T-helper 1 cell treated with Interleukin-12 subunit alpha and Interleukin-12 subunit beta and Interleukin-4 antibody, amounts not matched to agents 30 μg/mL and 1 μg/mL, for 36 hours (primary cell): ENCODE results near the gene SORBS2.
"Not testable (repeated sequence)": the region's sequence is repeated elsewhere in the genome, so short reads cannot be mapped to it uniquely, and the experiment has no call there.

ENCODE experiments used
- H3K27ac Mint-ChIP-seq: one replicate; pipeline ENCODE4 v1.8.0; 2021; ENCODE audit warnings: mild to moderate bottlenecking, mixed read lengths
- H3K27me3 Mint-ChIP-seq: one replicate; pipeline ENCODE4 v1.8.0; 2021; ENCODE audit warnings: low read depth, mixed read lengths
- H3K36me3 Mint-ChIP-seq: one replicate; pipeline ENCODE4 v1.8.0; 2021; ENCODE audit warnings: low read depth, mixed read lengths
- H3K4me1 Mint-ChIP-seq: one replicate; pipeline ENCODE4 v1.8.0; 2021; ENCODE audit warnings: low read depth, mixed read lengths
- H3K4me3 Mint-ChIP-seq: one replicate; pipeline ENCODE4 v1.8.0; 2021; ENCODE audit warnings: mild to moderate bottlenecking, moderate library complexity, mixed read lengths
- H3K9me3 Mint-ChIP-seq: one replicate; pipeline ENCODE4 v1.8.0; 2021; ENCODE audit warnings: mixed read lengths

Gene SORBS2, protein sequence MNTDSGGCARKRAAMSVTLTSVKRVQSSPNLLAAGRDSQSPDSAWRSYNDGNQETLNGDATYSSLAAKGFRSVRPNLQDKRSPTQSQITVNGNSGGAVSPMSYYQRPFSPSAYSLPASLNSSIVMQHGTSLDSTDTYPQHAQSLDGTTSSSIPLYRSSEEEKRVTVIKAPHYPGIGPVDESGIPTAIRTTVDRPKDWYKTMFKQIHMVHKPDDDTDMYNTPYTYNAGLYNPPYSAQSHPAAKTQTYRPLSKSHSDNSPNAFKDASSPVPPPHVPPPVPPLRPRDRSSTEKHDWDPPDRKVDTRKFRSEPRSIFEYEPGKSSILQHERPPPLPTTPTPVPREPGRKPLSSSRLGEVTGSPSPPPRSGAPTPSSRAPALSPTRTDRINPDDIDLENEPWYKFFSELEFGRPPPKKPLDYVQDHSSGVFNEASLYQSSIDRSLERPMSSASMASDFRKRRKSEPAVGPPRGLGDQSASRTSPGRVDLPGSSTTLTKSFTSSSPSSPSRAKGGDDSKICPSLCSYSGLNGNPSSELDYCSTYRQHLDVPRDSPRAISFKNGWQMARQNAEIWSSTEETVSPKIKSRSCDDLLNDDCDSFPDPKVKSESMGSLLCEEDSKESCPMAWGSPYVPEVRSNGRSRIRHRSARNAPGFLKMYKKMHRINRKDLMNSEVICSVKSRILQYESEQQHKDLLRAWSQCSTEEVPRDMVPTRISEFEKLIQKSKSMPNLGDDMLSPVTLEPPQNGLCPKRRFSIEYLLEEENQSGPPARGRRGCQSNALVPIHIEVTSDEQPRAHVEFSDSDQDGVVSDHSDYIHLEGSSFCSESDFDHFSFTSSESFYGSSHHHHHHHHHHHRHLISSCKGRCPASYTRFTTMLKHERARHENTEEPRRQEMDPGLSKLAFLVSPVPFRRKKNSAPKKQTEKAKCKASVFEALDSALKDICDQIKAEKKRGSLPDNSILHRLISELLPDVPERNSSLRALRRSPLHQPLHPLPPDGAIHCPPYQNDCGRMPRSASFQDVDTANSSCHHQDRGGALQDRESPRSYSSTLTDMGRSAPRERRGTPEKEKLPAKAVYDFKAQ (N-terminal part only)

GRCh38 chr4:185811509-185812364 is at the start of gene SORBS2:
TSS of gene SORBS2 (minus strand) at chr4:185812194. CDS start at chr4:185690571, 121,623 bp downstream.
- no peaks in the 10 kb centered on the region for H3K9me3 Mint-ChIP-seq
- no peak within 1 kb of the TSS for H3K4me3 Mint-ChIP-seq
- no peak within 1 kb of the TSS for H3K27ac Mint-ChIP-seq

GRCh38 chr4:185859111-185859510 is 47.1 kb upstream of the SORBS2 start:
- peaks cover 8% of the 10 kb centered on the region for H3K9me3 Mint-ChIP-seq
- H3K27me3 Mint-ChIP-seq: no peaks in the 10 kb centered on the region
- H3K27ac Mint-ChIP-seq: no peak overlapping the region
- no peak overlapping the region for H3K4me3 Mint-ChIP-seq
- no peaks in the 10 kb centered on the region for H3K36me3 Mint-ChIP-seq
- H3K4me1 Mint-ChIP-seq: no peaks in the 10 kb centered on the region

More at GRCh38 chr4:185811509-185812364, at the start of gene SORBS2:
- H3K36me3 Mint-ChIP-seq: no peaks in the 10 kb centered on the region
- no peaks in the 10 kb centered on the region for H3K27me3 Mint-ChIP-seq
- H3K4me1 Mint-ChIP-seq: peaks cover 1% of the 10 kb centered on the region

DNA sequence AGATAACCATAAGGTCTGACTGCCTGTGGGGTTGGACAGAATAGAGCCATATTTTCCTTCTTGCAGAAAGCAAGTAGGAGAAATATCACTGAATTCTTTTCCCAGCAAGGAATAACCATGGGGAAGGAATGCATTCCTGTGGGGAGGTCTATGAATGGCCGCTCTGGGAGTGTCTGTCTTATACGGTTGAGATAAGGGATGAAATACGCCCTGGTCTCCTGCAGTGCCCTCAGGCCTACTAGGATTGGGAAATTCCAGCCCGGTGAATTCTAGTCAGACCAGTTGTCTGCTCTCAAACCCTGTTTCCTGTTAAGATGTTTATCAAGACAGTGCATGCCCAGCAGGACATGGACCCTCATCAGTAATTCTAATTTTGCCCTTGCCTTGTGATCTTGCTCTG is 45.6 kb upstream of the SORBS2 start:
- not testable (repeated sequence) for H3K36me3 Mint-ChIP-seq, H3K27me3 Mint-ChIP-seq, H3K4me3 Mint-ChIP-seq, H3K9me3 Mint-ChIP-seq, H3K4me1 Mint-ChIP-seq, H3K27ac Mint-ChIP-seq

- H3K4me1 Mint-ChIP-seq: no peaks in the 10 kb centered on the region
- no peaks in the 10 kb centered on the region for H3K36me3 Mint-ChIP-seq
- H3K4me3 Mint-ChIP-seq: no peak overlapping the region
- H3K27ac Mint-ChIP-seq: no peak overlapping the region
- H3K27me3 Mint-ChIP-seq: no peaks in the 10 kb centered on the region
- peaks cover 8% of the 10 kb centered on the region for H3K9me3 Mint-ChIP-seq
Observed at GRCh38 chr4:185853841-185854240, 41.8 kb upstream of the SORBS2 start.

DNA sequence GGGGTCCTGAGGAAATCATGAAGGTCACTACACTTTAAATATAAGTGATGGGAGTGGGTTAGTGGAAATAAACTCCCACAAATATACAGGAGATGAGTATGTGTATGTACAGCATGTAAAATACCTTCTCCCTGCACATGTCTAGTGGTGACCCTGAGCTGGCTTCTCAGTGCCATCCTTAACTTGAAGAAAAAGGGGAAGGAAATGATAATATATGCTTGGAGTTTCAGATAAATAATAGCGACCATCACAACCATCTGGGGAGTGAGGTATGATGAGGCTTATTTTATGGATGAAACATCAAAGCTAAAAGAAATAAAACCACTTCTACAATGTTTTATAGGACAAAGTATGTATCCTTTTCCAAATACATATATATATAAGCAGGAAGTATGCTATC is 41.0 kb upstream of the SORBS2 start:
- Mint-ChIP-seq H3K4me3 (no peak overlapping the region), H3K36me3 (no peaks in the 10 kb centered on the region), H3K9me3 (peaks cover 3% of the 10 kb centered on the region), H3K27ac (no peak overlapping the region), H3K4me1 (no peaks in the 10 kb centered on the region), H3K27me3 (no peaks in the 10 kb centered on the region)

- Mint-ChIP-seq H3K9me3 (no peaks in the 10 kb centered on the region), H3K27ac (no peak overlapping the region), H3K4me1 (no peaks in the 10 kb centered on the region), H3K36me3 (no peaks in the 10 kb centered on the region), H3K4me3 (no peak overlapping the region), H3K27me3 (no peaks in the 10 kb centered on the region)
Observed at GRCh38 chr4:185849664-185850550, 37.9 kb upstream of the SORBS2 start.

- H3K36me3 Mint-ChIP-seq: no peaks in the 10 kb centered on the region
- no peak overlapping the region for H3K4me3 Mint-ChIP-seq
- no peaks in the 10 kb centered on the region for H3K9me3 Mint-ChIP-seq
- H3K27me3 Mint-ChIP-seq: no peaks in the 10 kb centered on the region
- H3K4me1 Mint-ChIP-seq: no peaks in the 10 kb centered on the region
- H3K27ac Mint-ChIP-seq: no peak overlapping the region
Observed at GRCh38 chr4:185847352-185848097, 35.5 kb upstream of the SORBS2 start.

- Mint-ChIP-seq H3K4me1 (no peaks in the 10 kb centered on the region), H3K36me3 (no peaks in the 10 kb centered on the region), H3K4me3 (no peak overlapping the region), H3K27me3 (no peaks in the 10 kb centered on the region), H3K9me3 (no peaks in the 10 kb centered on the region), H3K27ac (no peak overlapping the region)
Observed at GRCh38 chr4:185846505-185847150, 34.6 kb upstream of the SORBS2 start.

GRCh38 chr4:185845966-185846365 is 34.0 kb upstream of the SORBS2 start:
- Mint-ChIP-seq H3K9me3 (no peaks in the 10 kb centered on the region), H3K4me3 (no peak overlapping the region), H3K27me3 (no peaks in the 10 kb centered on the region), H3K27ac (no peak overlapping the region), H3K36me3 (no peaks in the 10 kb centered on the region), H3K4me1 (no peaks in the 10 kb centered on the region)

DNA sequence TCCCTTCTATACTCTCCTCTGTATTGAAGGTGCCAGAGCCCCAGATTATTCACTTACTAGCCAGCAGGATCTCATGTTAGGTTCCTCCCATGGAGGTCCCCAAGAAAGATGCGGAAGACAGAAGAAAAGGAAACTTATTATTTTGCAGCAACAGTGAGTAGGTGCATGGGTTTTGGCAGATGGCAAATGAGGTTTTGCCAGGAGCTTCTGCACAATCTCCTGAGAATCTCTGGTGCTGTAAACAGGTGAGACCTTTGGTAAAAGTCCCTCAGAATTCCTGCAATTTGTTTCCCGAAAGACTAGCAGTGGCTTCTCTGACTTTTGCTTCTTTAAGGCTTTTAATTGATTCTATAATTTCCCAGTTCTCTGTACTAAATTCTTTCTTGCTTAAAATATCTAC is 29.5 kb upstream of the SORBS2 start:
- no peak overlapping the region for H3K4me3 Mint-ChIP-seq
- no peaks in the 10 kb centered on the region for H3K9me3 Mint-ChIP-seq
- no peaks in the 10 kb centered on the region for H3K27me3 Mint-ChIP-seq
- no peak overlapping the region for H3K27ac Mint-ChIP-seq
- no peaks in the 10 kb centered on the region for H3K4me1 Mint-ChIP-seq
- no peaks in the 10 kb centered on the region for H3K36me3 Mint-ChIP-seq

GRCh38 chr4:185840953-185841352 is 29.0 kb upstream of the SORBS2 start:
- H3K4me3 Mint-ChIP-seq: no peak overlapping the region
- H3K9me3 Mint-ChIP-seq: no peaks in the 10 kb centered on the region
- no peak overlapping the region for H3K27ac Mint-ChIP-seq
- no peaks in the 10 kb centered on the region for H3K27me3 Mint-ChIP-seq
- H3K4me1 Mint-ChIP-seq: no peaks in the 10 kb centered on the region
- H3K36me3 Mint-ChIP-seq: no peaks in the 10 kb centered on the region

GRCh38 chr4:185840201-185840600 is 28.2 kb upstream of the SORBS2 start:
- H3K9me3 Mint-ChIP-seq: no peaks in the 10 kb centered on the region
- H3K4me3 Mint-ChIP-seq: no peak overlapping the region
- H3K4me1 Mint-ChIP-seq: no peaks in the 10 kb centered on the region
- no peaks in the 10 kb centered on the region for H3K36me3 Mint-ChIP-seq
- H3K27ac Mint-ChIP-seq: no peak overlapping the region
- H3K27me3 Mint-ChIP-seq: no peaks in the 10 kb centered on the region
